OCI-LY7 (cell line): ENCODE data around the gene DOK7. TPM values are rescaled to one million over a fixed set of nuclear protein-coding genes. Genes with fewer than 3 reads are reported as not detected.

ENCODE experiments used
- BruUV-seq: library from RNA; stranded (reverse); fragments of 400-500 nt; replicated peaks from 2 replicates; lab custom pipeline; 2021; lab: Mats Ljungman, UMichigan
- CTCF ChIA-PET: fragments of 300-600 bp; sonication (Branson Sonifier 250); formaldehyde crosslinking; loops from one replicate; lab custom pipeline; 2022; ENCODE audit warnings: antibody characterized with exemption; ENCODE audit not compliant: unreplicated experiment; lab: Charles Lee
- POLR2A ChIA-PET: fragments of 300-600 bp; sonication (Branson Sonifier 250); formaldehyde crosslinking; loops from one replicate; lab custom pipeline; 2022; ENCODE audit warnings: antibody characterized with exemption; lab: Charles Lee
- DNase-seq: peaks from one replicate; pipeline ENCODE4 v3.0.0-alpha.2; 2015; ENCODE audit warnings: low spot score
- H2AFZ ChIP-seq: fragments of 200-600 bp; sonication (generic), shearing (Covaris generic); 2 replicates; pipeline ENCODE4 v1.6.1; 2014; ENCODE audit warnings: mild to moderate bottlenecking, antibody characterized with exemption, low read length, moderate library complexity
- H3K27ac ChIP-seq: fragments of 200-600 bp; sonication (generic); 2 replicates; pipeline ENCODE4 v1.5.1; 2014; ENCODE audit warnings: mixed run types, low read depth, mild to moderate bottlenecking, moderate library complexity, low read length, inconsistent platforms; ENCODE audit not compliant: poor library complexity, severe bottlenecking
- H3K36me3 ChIP-seq: fragments of 200-600 bp; sonication (generic); 2 replicates; pipeline ENCODE4 v1.6.1; 2014; ENCODE audit warnings: mild to moderate bottlenecking, antibody characterized with exemption, low read length, moderate library complexity, mixed read lengths; ENCODE audit not compliant: insufficient read depth
- H3K4me1 ChIP-seq: fragments of 200-600 bp; sonication (generic); 2 replicates; pipeline ENCODE4 v1.5.1; 2014; ENCODE audit warnings: mild to moderate bottlenecking, low read length; ENCODE audit not compliant: insufficient read depth, poor library complexity, severe bottlenecking
- H3K4me2 ChIP-seq: fragments of 200-600 bp; sonication (generic); 2 replicates; pipeline ENCODE4 v1.6.1; 2014; ENCODE audit warnings: mild to moderate bottlenecking, low read length
- H3K4me3 ChIP-seq: fragments of 200-600 bp; sonication (generic); 2 replicates; pipeline ENCODE4 v1.5.1; 2014; ENCODE audit warnings: mild to moderate bottlenecking, low read depth, low read length; ENCODE audit not compliant: poor library complexity, severe bottlenecking
- H3K79me2 ChIP-seq: fragments of 200-600 bp; sonication (generic); 2 replicates; pipeline ENCODE4 v1.6.1; 2016; ENCODE audit warnings: low read depth, mild to moderate bottlenecking, low read length, moderate library complexity, mixed read lengths; ENCODE audit not compliant: insufficient read depth
- H3K9me2 ChIP-seq: fragments of 200-600 bp; sonication (generic); 2 replicates; pipeline ENCODE4 v1.6.1; 2016; ENCODE audit warnings: mild to moderate bottlenecking, low read length, mixed read lengths; ENCODE audit not compliant: insufficient read depth
- H3K9me3 ChIP-seq: fragments of 200-600 bp; sonication (generic); 2 replicates; pipeline ENCODE4 v1.6.1; 2014; ENCODE audit warnings: mild to moderate bottlenecking, mixed run types, low read length, mixed read lengths
- H4K20me1 ChIP-seq: fragments of 200-600 bp; sonication (generic); 2 replicates; pipeline ENCODE4 v1.6.1; 2014; ENCODE audit warnings: mild to moderate bottlenecking, antibody characterized with exemption, low read length, moderate library complexity, mixed read lengths; ENCODE audit not compliant: insufficient read depth
- CTCF ChIP-seq: fragments of 200-600 bp; sonication (generic); conservative IDR thresholded peaks from 2 replicates; pipeline ENCODE4 v1.5.1; 2014; ENCODE audit warnings: mild to moderate bottlenecking, antibody characterized with exemption, low read length, moderate library complexity, mixed read lengths
- EZH2phosphoT487 ChIP-seq: fragments of 200-600 bp; sonication (generic); IDR thresholded peaks from 2 replicates; pipeline ENCODE4 v1.6.1; 2018; ENCODE audit warnings: low read depth, borderline replicate concordance, mild to moderate bottlenecking, mixed run types, antibody characterized with exemption, low read length, moderate library complexity, mixed read lengths
- intact Hi-C: fragments of 100-400 bp; cut with micrococcal nuclease; formaldehyde crosslinking; loops from one replicate; pipeline ENCODE4 v1.10.0; 2022; ENCODE audit not compliant: unreplicated experiment
- total RNA-seq, 2 experiments: library from RNA; depleted of rRNA in 1 of 2; stranded (reverse); fragments of >200 nt in 1 of 2; shearing (Covaris generic) in 1 of 2; gene quantifications; 2 replicates each; pipeline ENCODE4 v1.2.3, GENCODE V29; 2014 to 2022

Gene DOK7
- total RNA-seq, 2 experiments from 2014 or later = 1.5 TPM; not detected in 1

- no peaks in the 10 kb centered on the region for H3K4me1 ChIP-seq
- no peaks in the 10 kb centered on the region for H3K79me2 ChIP-seq
- TF ChIP-seq CTCF = no peak
- TF ChIP-seq EZH2phosphoT487 = no peak
- no peak for DNase-seq
- H3K4me3 ChIP-seq = no peak overlapping the region
- no TSS peak for BruUV-seq
- no peaks in the 10 kb centered on the region for H3K9me3 ChIP-seq
- intact Hi-C loops = no loop called here
- no peak overlapping the region for H3K4me2 ChIP-seq
- no peaks in the 10 kb centered on the region for H3K9me2 ChIP-seq
- no peaks in the 10 kb centered on the region for H3K36me3 ChIP-seq
- H2AFZ ChIP-seq = no peak overlapping the region
- ChIA-PET CTCF (no interaction called here), POLR2A (interaction anchor here (0.5 kb wide), 1 partner anchor 134 kb away, joined by 4 read pairs; no protein-coding TSS in a partner anchor)
- H3K27ac ChIP-seq = no peak overlapping the region
- no peaks in the 10 kb centered on the region for H4K20me1 ChIP-seq
These were observed 35.2 kb upstream of the DOK7 start for GRCh38 chr4:3427706-3428446.

DNA sequence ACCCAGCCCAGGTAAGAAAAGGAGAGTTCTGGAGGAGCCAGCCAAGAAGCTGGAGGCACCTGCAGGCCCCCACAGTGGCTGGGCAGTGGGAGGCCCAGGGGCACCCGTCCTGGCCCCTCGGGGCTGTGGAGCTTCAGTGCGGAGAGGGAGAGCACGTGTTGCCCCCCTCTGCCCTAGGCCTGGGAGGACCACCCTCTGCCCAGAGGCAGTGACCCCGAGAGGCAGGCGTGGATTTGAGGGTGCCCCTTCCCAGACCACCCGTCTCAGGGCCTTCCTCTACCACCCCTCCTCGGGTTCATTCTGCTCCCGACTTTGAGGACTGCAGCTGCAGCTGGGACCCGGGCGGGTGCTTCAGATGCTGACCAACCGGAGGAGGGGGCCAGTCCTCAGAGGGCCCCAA lies 33.5 kb upstream of the DOK7 start:
- DNase-seq = no peak
- H3K36me3 ChIP-seq = no peaks in the 10 kb centered on the region
- H3K27ac ChIP-seq = no peak overlapping the region
- no peak overlapping the region for H3K4me2 ChIP-seq
- no peaks in the 10 kb centered on the region for H3K4me1 ChIP-seq
- ChIA-PET CTCF (no interaction called here), POLR2A (no interaction called here)
- no TSS peak for BruUV-seq
- intact Hi-C loops = no loop called here
- H3K9me3 ChIP-seq = no peaks in the 10 kb centered on the region
- no peaks in the 10 kb centered on the region for H4K20me1 ChIP-seq
- no peaks in the 10 kb centered on the region for H3K9me2 ChIP-seq
- H3K79me2 ChIP-seq = no peaks in the 10 kb centered on the region
- no peak overlapping the region for H3K4me3 ChIP-seq
- TF ChIP-seq EZH2phosphoT487 (no peak), CTCF (no peak)
- H2AFZ ChIP-seq = no peak overlapping the region

- no peaks in the 10 kb centered on the region for H3K9me2 ChIP-seq
- no peaks in the 10 kb centered on the region for H3K4me1 ChIP-seq
- DNase-seq = no peak
- intact Hi-C loops = no loop called here
- ChIA-PET POLR2A (no interaction called here), CTCF (no interaction called here)
- H4K20me1 ChIP-seq = no peaks in the 10 kb centered on the region
- no peak overlapping the region for H3K27ac ChIP-seq
- H2AFZ ChIP-seq = no peak overlapping the region
- H3K4me2 ChIP-seq = no peak overlapping the region
- no peak for TF ChIP-seq CTCF
- no peak for TF ChIP-seq EZH2phosphoT487
- no peaks in the 10 kb centered on the region for H3K9me3 ChIP-seq
- H3K36me3 ChIP-seq = no peaks in the 10 kb centered on the region
- BruUV-seq = no TSS peak
- no peaks in the 10 kb centered on the region for H3K79me2 ChIP-seq
- H3K4me3 ChIP-seq = no peak overlapping the region
These were observed 32.6 kb upstream of the DOK7 start for GRCh38 chr4:3430524-3430923.
